Measurements from ENCODE around the gene PNP. TPM values are rescaled to one million over a fixed set of nuclear protein-coding genes. Genes with fewer than 3 reads are reported as not detected.

PNP gene
- total and polyA plus RNA-seq, 2 donors (not counting 3 experiments of a cell fraction or from before 2014, with no cell fraction given) = 245 to 271 TPM

DNA sequence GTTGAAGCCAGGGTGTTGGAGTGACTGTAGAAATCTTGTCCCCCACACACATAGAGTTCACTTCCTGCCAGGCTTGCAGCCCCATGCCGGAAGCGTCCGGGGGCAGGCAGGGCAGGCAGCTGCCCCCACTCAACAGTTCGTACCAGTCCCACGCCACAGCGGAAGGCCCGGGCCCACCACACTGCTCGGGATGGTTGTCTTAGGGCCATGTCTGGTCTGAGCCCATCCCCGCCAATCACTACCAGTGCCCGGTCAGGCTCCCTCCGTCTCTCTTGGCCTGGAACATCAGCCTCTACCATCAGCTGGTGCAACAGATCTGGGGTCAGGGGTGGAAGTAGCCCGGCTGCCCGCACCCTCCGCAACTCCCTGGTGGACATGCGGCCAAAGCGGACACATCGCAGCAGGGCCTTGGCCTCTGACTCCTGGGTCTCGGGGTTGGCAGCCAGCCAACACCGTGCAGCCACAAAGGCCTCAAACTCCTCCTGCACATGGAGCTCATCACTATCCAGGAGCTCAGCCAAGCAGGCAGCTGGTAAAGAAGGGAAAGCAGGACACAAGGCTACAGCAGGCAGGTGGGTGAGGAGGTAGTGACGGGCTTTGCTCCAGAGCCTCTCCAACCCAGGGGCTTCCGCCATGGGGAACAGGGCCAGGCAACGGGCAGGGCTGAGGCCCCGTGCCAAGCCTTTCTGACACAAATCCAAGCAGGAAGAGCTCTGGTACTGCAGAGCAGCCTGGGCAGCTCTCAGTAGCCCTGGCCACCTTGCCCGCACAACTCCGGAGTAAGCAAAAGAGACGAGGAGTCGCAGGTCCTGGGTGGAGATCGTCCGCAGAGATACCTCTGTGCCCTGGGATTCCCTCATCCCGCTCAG, 39.2 kb upstream of the PNP start:
- H3K27ac ChIP-seq (ENCODE audit: insufficient read depth, low read depth, low read length) = no peak overlapping the region
- H3K36me3 ChIP-seq (ENCODE audit: control insufficient read depth in 2 of 2, extremely low read depth in 1 of 2, insufficient read depth in 2 of 2, low read length in 2 of 2) = no peaks in the 10 kb centered on the region
- no peak for FAIRE-seq
- H3K79me2 ChIP-seq (ENCODE audit: control insufficient read depth, insufficient read depth, low read length) = no peaks in the 10 kb centered on the region
- dilution Hi-C loops (cut with MboI; ENCODE audit: extremely low pct_ligation_motif_present, low sequenced_read_pairs) = no loop called here
- CTCF ChIA-PET = interaction anchor here (0.6 to 2.6 kb wide), 3 partner anchors 14 to 36 kb away, joined by 3 to 7 read pairs (median 3); partner anchors contain the start of genes APEX1 and OSGEP
- no peak overlapping the region for H2AFZ ChIP-seq (ENCODE audit: low read depth, low read length)
- H3K4me2 ChIP-seq (ENCODE audit: insufficient read depth, low read length) = no peak overlapping the region
- peaks cover 18% of the 10 kb centered on the region for H3K4me1 ChIP-seq (ENCODE audit: control insufficient read depth, extremely low read depth, insufficient read depth, low read length)
- DNase-seq (ENCODE audit: low read depth, low spot score) = no peak
- TF ChIP-seq EZH2 (IDR thresholded peaks at IDR 0.05; ENCODE audit: borderline replicate concordance, low read depth, low read length, severe bottlenecking) = no peak
- no peak for TF ChIP-seq MAX (IDR thresholded peaks at IDR 0.05; ENCODE audit: insufficient read depth, insufficient read length)
- TF ChIP-seq, protein P1, sequence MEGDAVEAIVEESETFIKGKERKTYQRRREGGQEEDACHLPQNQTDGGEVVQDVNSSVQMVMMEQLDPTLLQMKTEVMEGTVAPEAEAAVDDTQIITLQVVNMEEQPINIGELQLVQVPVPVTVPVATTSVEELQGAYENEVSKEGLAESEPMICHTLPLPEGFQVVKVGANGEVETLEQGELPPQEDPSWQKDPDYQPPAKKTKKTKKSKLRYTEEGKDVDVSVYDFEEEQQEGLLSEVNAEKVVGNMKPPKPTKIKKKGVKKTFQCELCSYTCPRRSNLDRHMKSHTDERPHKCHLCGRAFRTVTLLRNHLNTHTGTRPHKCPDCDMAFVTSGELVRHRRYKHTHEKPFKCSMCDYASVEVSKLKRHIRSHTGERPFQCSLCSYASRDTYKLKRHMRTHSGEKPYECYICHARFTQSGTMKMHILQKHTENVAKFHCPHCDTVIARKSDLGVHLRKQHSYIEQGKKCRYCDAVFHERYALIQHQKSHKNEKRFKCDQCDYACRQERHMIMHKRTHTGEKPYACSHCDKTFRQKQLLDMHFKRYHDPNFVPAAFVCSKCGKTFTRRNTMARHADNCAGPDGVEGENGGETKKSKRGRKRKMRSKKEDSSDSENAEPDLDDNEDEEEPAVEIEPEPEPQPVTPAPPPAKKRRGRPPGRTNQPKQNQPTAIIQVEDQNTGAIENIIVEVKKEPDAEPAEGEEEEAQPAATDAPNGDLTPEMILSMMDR (IDR thresholded peaks at IDR 0.05; ENCODE audit: extremely low read depth in 1 of 2, insufficient read depth in 1 of 2, low read depth in 1 of 2, low read length in 2 of 2) = no peak
- TF ChIP-seq MYC (IDR thresholded peaks at IDR 0.05; ENCODE audit: low read depth, low read length) = no peak
- TF ChIP-seq FOS (IDR thresholded peaks at IDR 0.05; ENCODE audit: borderline replicate concordance, insufficient read depth, low read length) = no peak
- TF ChIP-seq GATA2 (IDR thresholded peaks at IDR 0.05; ENCODE audit: insufficient read depth, insufficient read length, low read depth, low read length) = no peak
- no peak for TF ChIP-seq POLR2A (IDR thresholded peaks at IDR 0.05; ENCODE audit: low read depth, low read length)
- TF ChIP-seq JUN (IDR thresholded peaks at IDR 0.05; ENCODE audit: borderline replicate concordance, insufficient read depth, insufficient read length, low read depth) = no peak
- no peak for TF ChIP-seq POLR2AphosphoS5 (IDR thresholded peaks at IDR 0.05; ENCODE audit: insufficient read depth, low read depth, low read length)
- H3K4me3 ChIP-seq (replicated peaks in 1 of 3; ENCODE audit: insufficient read depth in 1 of 3, low read depth in 1 of 3, low read length in 3 of 3) = no peak overlapping the region
- peaks cover 0 to 5% of the 10 kb centered on the region in 2 experiments for H3K27me3 ChIP-seq (ENCODE audit: control insufficient read depth in 2 of 2, insufficient read depth in 2 of 2, low read length in 2 of 2)
- H3K9ac ChIP-seq (replicated peaks; ENCODE audit: extremely low read depth, insufficient read depth, low read length) = no peak overlapping the region
- no peaks in the 10 kb centered on the region for H4K20me1 ChIP-seq (replicated peaks; ENCODE audit: control insufficient read depth, extremely low read depth, insufficient read depth, low read length)
- POLR2A ChIA-PET = no interaction called here
- no peaks in the 10 kb centered on the region for H3K9me3 ChIP-seq (replicated peaks; ENCODE audit: control insufficient read depth, insufficient read depth, low read length)
- no peaks in the 10 kb centered on the region for H3K9me1 ChIP-seq (replicated peaks; ENCODE audit: control insufficient read depth, extremely low read depth, insufficient read depth, low read length)
- intact Hi-C loops (cut with micrococcal nuclease) = no loop called here
- no TSS peak for BruUV-seq (replicated peaks)
